ENCODE results near the gene LYPD6. TPM values are rescaled to one million over a fixed set of nuclear protein-coding genes. Genes with fewer than 3 reads are reported as not detected.

Gene LYPD6
- total and polyA plus RNA-seq, 8 donors = 0.64 to 18.6 (median 15.8) TPM

- Histone ChIP-seq H3K4me1 (no peaks in the 10 kb centered on the region), H3K4me3 (no peak overlapping the region), H3K27me3 (peaks cover 0 to 71% of the 10 kb centered on the region in 2 donors), H3K36me3 (no peaks in the 10 kb centered on the region), H3K27ac (no peak overlapping the region), H3K9me3 (no peaks in the 10 kb centered on the region)
- ATAC-seq (peak; percentile 91), DNase-seq (peak in 2 of 4 donors; percentile 19 to 66)
- TF ChIP-seq CTCF (IDR thresholded peaks at IDR 0.05) = no peak
- intact Hi-C loops (cut with DNase I) = no loop called here
Observed at GRCh38 chr2:149470046-149470445, 139.7 kb downstream of the LYPD6 start.

- peaks cover 0 to 51% of the 10 kb centered on the region in 2 donors for H3K27me3 ChIP-seq
- TF ChIP-seq CTCF (IDR thresholded peaks at IDR 0.05) = no peak
- H3K4me3 ChIP-seq = no peak overlapping the region
- H3K36me3 ChIP-seq = no peaks in the 10 kb centered on the region
- H3K9me3 ChIP-seq = no peaks in the 10 kb centered on the region
- intact Hi-C loops (cut with DNase I) = no loop called here
- no peak for DNase-seq
- H3K27ac ChIP-seq = no peak overlapping the region
- H3K4me1 ChIP-seq = no peaks in the 10 kb centered on the region
- no peak for ATAC-seq
Observed at GRCh38 chr2:149472413-149472812, 142.0 kb downstream of the LYPD6 start.

DNA sequence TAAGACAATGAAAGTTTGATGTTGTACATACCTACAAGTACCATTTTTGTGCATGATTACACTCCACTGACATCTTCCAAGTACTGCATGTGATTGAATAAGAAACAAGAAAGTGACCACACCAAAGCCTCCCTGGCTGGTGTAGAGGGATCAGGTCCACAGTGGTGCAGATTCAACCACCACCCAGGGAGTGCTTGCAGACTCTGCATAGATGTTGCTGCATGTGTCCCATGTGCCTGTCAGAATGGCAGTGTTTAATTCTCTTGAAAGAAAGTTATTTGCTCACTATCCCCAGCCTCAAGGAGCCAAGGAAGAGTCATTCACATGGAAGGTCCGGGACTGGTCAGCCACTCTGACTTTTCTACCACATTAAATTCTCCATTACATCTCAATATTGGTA lies 142.7 kb downstream of the LYPD6 start:
- no peaks in the 10 kb centered on the region for H3K36me3 ChIP-seq
- no peak overlapping the region for H3K27ac ChIP-seq
- ATAC-seq (no peak), DNase-seq (no peak)
- no peaks in the 10 kb centered on the region for H3K4me1 ChIP-seq
- no peak for TF ChIP-seq CTCF (IDR thresholded peaks at IDR 0.05)
- H3K9me3 ChIP-seq = no peaks in the 10 kb centered on the region
- intact Hi-C loops (cut with DNase I) = no loop called here
- H3K27me3 ChIP-seq = peaks cover 0 to 48% of the 10 kb centered on the region in 2 donors
- no peak overlapping the region for H3K4me3 ChIP-seq

DNA sequence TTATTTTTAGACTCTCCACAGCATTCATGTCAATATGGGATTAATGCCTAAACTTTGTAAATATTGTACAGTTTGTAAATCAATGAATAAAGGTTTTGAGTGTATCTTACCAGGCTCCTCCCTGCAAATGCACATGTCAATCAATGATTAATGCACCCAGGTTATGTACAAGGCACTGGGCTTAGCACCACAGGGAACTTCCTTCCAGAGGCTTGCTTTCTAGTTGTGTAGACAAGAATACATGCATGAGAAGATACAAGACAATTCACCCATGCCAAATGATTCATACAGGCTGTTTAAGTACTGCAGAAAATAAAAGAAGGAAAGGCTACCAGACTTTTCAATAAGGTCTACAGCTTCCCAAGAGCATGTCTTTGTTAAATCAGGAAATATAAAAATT lies 143.1 kb downstream of the LYPD6 start:
- no peak for ATAC-seq
- TF ChIP-seq CTCF (IDR thresholded peaks at IDR 0.05) = no peak
- Histone ChIP-seq H3K27ac (no peak overlapping the region), H3K4me3 (no peak overlapping the region), H3K36me3 (no peaks in the 10 kb centered on the region), H3K27me3 (peaks cover 0 to 44% of the 10 kb centered on the region in 2 donors), H3K4me1 (no peaks in the 10 kb centered on the region), H3K9me3 (no peaks in the 10 kb centered on the region)
- DNase-seq = no peak
- intact Hi-C loops (cut with DNase I) = no loop called here

- H3K27ac ChIP-seq = no peak overlapping the region
- intact Hi-C loops (cut with DNase I) = no loop called here
- no peak for TF ChIP-seq CTCF (IDR thresholded peaks at IDR 0.05)
- H3K36me3 ChIP-seq = no peaks in the 10 kb centered on the region
- no peak for DNase-seq
- ATAC-seq = no peak
- H3K4me3 ChIP-seq = no peak overlapping the region
- H3K9me3 ChIP-seq = no peaks in the 10 kb centered on the region
- H3K27me3 ChIP-seq = peaks cover 0 to 41% of the 10 kb centered on the region in 2 donors
- H3K4me1 ChIP-seq = no peaks in the 10 kb centered on the region
Observed at GRCh38 chr2:149483004-149483605, 152.7 kb downstream of the LYPD6 start.
